GM18873 (cell line): ENCODE measurements around the gene PALM.
A peak's percentile ranks its signal among the peaks of the same experiment; 100 is the strongest.

Experiments
- ATAC-seq: cut with Tn5 transposase; IDR thresholded peaks from one replicate; pipeline ENCODE4 v1.9.1; 2021; ENCODE audit warnings: mild to moderate bottlenecking, moderate library complexity, moderate number of reproducible peaks; ENCODE audit not compliant: unreplicated experiment, low FRiP score

The PALM gene

DNA sequence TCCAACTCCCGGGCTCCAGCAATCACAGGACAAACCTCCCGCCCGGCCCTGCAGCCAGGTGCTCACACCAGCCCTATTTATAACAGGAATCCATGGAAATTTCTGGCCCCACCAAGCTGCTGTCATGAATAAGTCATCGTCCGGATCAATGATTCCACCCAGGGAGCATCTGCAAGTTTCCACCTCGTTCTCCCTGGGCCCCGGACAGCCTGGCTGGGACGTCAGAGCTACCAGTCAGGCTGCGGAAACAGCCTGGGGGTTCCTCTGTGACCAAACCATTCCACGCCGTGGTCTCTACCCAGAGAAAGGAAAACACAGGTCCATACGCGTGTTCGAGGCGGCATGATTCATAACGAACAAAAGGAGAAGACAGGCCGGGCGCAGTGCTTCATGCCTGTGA lies 67.8 kb downstream of the PALM start:
- no peak for ATAC-seq

DNA sequence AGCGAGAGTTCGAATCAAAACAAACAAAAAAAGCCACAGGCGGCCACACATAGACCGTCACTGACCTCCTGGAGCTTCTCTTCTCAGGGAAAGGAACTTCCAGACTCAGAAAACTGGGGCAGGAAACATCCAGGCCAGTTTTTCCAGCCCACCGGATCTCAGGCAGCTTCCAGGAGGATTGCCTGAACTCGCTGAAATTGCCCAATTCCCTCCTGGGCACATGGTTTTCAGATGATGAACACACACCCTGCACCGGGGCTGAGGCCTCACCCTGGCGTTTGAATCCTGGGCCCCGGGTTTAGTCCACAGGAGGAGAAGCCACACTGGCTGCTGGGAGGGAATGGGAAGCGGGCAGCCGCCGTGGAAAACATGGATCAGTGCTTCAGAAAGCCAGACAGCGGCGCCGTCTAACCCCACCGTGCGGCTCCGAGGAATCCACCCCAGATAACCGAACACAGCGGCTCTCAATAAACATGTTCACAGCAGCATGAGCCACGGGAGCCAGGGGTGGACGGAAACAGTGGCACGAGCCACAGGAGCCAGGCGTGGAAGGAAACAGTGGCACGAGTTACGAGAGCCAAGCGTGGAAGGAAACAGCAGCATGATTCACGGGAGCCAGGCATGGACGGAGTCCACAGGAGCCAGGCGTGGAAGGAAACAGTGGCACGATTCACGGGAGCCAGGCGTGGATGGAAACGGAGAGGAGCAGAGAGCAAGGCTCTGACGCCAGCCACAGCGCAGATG lies 70.3 kb downstream of the PALM start:
- ATAC-seq = no peak

DNA sequence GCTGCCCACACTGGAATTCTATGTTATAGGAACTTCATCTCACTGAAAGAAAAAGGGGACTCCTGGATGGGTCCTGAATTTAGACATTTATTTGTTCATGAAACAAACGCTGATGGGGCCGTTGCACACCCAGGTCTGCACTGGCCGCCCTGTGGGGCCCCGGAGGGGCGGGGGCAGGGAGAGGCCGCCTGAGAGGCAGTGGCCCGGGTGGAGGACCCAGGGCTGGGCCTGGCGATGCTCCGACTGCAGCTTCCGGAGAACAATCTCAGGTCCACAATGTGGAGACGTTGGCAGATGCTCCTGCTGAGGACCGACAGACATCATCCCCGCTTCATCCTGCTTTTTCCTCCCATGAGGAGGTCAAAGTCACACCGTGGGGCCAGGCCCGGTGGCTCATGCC lies 72.2 kb downstream of the PALM start:
- ATAC-seq = no peak

DNA sequence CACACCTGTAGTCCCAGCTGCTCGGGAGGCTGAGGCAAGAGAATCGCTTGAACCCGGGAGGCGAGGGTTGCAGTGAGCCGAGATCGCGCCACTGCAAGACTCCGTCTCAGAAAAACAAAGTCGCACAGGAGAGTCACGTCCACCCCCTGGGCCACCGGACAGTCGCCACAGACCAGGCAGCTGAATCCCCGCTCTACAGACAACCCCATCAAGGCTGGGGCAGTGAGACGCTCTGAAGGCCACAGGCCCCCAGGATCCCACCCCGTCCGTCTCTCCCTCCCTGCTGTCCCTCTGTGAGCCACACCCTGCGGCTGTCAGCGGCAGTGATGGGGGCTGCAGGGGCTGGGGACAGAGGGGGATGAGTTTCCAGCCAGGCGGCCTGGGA lies 73.1 kb downstream of the PALM start:
- no peak for ATAC-seq

DNA sequence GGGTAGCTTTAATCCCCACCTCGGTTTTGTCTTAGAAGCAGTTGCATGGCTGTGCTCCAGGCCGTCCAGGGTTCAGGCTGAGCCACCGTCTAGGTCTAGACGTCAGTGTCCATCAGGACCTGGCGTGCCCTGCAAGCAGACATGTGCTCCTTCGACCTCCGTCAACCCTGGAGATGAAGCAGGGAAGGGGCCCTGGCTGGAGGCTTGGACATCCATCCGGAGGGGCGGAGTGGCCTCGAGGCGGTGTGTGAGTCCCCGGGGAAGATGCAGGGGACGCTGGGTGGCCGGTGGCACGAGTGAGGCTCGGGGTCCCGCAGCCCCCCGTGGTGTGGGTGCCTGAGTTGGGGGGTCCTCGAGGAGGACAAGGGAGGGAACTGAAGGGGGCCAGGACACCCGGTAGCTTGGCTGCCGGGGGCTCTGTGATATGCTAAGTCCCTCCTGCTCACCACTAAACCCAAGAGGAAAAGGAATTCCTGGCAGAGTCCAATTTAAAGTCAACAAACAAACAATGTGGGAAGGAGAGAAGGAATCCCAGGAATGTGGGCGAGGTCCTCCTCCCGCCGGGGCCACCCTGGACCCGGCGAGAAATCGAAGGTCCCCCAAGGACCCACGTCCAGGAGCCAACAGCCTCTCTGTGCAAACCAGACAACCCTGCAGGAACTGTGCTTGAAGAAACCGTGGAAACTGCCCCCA lies 73.6 kb downstream of the PALM start:
- ATAC-seq = no peak

DNA sequence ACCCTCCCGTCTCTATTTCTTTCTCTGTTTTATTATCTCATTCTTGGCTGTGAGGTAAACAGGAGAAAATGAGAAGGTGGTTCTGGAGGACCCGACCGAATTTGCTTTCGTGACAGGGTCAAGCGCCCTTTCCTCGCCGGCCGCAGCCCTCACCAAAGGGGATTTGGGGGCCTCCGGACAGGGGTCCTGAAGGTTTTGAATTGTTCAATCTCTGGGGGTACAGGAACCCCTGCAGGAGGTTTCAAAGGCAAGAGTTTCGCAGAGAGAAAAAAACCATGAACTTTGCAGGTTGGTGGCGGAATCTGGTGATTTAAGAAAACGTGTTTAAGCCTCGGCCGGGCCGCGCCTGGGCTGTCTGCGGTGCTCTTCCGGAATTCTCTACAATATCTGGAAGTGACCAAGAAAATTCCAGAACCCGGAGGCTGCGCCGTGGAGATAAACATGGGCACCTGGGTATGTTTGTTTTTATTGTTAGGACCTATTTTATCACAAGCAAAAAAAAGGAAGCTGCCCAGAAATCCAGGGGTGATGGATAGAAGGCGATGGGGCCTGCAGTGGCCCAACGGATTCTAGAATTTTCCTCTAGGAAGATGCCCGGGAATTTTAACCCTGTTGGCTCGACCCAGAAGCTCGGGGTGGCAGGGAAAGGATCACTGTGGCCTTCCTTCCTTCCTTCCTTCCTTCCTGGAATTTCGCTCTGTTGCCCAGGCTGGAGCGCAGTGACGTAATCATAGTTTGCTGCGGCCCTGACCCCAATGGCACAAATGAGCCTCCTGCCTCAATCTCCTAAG lies 74.3 kb downstream of the PALM start:
- ATAC-seq = no peak

DNA sequence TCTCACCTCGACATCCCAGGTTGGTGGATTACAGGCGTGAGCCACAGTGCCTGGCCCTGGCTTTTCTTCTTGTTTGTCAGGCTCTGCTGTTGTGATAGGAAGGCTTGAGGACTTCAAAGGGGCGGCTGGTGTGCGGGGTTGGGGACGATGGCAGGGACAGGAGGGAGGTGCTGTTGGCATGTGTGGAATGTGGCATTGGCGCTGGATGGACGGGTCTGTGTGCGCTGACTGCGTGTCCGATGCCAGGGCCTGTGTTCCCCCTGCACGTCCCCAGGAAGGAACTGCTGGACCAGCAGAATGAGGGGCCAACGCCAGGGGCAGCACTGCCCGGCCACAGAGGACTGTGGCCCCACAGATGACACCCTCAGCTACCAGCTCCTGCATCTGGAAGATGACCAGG lies 75.8 kb downstream of the PALM start:
- ATAC-seq = no peak

DNA sequence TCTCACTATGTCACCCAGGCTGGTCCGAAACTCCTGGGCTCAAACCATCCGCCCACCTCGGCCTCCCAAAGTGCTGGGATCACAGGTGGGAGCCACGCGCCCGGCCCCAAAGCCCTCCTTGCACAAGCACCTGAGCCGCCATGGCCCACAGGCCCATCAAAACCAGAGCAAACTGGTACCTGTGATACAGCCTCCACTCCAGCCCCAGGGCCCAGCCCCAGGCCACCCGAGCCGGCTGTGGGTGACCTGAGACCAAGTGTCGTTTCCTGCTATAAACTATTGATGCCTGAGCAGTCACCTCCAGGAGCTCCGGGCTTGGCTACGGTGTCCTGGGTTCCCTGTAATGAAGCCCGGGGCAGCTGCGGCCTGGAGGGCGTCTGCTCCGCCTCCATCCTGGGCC lies 78.8 kb downstream of the PALM start:
- ATAC-seq = no peak

DNA sequence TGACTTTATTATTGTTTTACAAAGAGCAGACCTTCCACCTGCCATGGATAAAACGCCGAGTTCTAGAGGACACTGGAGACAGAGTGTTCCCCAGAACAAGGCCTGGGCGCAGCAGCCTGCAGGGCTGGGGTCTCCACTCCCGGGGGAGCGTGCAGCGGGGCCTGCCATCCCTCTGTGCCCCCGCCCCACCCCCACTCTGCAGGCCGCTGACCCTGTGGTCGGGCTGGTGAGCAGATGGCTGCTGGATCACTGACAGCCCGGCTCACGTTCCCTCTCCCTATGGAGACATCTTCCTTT lies 79.9 kb downstream of the PALM start:
- ATAC-seq = no peak

DNA sequence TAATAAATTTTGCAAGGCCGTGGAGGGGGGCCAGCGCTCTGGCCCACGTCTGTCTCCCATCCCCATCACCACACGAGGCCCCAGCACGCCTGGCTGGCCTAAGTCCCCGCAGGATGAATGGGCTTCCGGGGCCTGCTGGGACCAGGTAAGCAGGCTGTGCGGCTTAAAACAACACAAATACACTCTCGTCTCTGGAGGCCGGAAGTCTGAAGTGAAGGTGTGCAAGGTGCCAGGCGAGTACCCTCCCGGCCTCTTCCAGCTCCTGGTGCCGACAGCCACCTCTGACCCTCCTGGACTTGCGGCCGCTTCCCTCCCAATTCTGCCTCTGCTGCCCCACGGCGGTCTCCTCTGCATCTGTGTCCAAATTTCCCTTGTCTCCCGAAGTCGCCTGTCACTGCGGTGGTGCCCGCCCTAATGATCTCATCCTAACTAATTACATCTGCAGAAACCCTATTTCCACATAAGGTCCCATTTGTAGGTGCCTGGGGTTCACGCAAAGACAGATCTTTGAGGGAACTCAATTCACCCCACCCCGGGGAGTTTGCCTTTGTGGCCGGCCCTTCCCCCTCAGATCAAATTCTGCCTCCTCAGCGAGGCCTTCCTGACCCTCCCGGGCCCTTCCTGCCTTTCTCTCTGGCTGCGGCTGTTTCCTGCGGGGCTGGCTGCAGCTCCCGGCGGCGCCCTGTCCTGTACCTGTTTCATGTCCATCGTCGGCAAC lies 80.4 kb downstream of the PALM start:
- ATAC-seq = no peak

DNA sequence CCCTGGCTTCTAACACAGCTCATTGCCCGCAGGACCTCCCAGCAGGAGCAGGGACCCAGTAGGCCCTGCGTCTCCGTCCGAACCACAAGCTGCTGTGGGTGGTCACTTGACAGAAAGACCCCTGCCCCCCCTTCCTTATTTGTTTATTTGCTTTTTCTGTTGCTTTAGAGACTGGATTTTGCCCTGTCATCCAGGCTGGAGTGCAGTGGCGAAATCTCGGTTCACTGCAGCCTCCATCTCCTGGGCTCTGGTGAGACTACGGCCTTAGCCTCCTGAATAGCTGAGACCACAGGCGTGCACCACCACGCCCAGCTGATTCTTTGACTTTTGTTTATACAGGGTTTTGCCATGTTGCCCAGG lies 80.9 kb downstream of the PALM start:
- no peak for ATAC-seq

DNA sequence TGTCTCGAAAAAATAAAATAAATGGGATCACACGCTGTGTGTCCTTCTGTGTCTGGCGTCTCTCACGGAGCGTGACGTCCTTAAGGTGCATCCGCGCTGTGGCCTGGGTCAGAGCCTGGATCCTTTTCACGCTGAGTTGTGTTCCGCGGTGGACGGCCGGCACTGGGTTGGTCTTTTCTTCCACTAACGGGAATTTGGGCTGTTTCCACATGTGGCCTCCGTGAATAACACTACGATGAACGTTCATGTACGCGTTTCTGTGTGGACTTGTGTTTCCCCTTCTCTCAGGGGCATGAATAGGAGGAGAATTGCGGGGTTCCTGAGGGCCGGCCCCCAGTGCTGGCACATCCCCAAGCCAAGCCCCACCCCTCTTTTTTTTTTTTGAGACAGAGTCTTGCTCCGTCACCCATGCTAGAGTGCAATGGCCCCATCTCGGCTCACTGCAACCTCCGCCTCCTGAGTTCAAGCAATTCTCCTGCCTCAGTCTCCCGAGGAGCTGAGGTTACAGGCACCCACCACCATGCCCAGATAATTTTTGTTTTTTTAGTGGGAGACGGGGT lies 82.4 kb downstream of the PALM start:
- no peak for ATAC-seq

DNA sequence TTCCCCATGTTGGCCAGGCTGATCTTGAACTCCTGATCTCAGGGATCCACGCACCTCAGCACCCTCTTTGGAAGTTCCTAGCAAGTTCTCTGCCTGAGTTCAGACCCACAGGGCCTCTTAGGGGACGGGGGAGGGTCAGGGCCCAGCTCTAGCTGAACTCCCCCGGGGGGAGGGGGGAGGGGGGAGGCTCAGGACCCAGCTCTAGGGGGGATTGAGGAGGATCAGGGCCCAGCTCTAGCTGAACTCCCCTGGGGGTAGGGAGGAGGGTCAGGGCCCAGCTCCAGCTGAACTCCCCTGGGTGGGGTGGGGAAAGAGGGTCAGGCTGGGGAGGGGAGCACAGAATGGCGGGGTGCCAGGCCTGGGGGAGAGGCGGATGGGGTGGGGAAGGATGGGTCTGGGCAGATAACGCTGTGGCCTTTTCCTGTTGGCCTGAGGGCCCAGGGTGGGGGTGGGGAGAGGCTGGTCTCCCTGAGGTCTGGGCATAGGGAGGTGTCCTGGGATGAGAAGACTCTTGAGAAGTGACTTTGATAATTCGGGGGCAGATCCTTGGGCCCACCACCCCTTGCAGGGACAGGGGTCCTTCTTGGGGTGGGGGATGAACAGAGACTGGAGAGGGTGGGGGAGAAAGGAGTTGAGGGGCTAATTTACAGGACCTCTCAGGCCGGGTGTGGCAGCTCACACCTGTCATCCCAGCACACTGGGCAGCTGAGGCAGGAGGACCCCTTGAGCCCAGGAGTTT lies 83.0 kb downstream of the PALM start:
- ATAC-seq = no peak

DNA sequence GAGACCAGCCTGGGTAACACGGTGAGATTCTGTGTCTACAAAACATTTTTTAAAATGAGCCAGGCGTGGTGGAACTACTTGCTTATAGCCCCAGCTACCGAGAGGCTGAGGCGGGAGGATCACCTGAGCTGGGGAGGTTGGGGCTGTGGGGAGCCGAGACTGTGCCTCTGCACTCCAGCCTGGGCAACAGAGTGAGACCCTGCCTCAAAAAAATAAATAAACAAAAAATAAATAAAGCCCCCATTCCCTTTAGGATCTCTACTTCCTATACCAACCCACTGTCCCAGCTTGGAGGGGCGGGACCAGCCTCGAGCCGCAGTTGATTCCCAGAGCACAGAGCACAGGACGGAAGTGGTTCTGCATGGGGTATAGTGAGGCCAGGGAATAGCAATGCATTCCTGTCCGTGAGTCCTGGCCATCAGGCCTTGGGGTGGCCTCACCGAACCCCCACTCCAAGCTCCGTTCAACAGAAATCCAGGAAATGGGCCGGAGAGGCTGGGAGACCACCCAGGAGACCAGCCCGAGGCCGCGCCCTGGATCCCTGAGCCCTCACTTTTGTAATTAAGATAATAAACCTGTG lies 83.7 kb downstream of the PALM start:
- ATAC-seq = no peak

DNA sequence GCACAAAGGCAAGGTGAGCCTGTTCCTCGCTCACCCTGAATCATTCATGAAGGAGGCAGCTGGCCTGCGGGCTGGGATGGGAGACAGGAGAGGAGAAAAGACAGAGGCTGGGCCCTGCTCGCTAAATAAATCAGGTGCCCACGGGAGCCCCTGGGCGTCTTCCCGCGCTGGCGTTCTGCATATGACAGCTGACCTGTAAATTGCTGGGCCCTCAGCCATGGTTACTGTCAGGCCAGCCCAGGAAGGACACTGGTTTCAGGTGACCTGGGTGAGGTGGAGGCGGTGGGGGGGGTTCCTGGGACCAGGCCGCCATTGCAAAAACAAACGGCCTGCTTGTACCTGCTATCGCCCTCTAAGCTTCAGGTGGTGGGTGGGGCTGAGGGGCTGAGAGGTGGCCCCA lies 85.1 kb downstream of the PALM start:
- ATAC-seq = no peak

DNA sequence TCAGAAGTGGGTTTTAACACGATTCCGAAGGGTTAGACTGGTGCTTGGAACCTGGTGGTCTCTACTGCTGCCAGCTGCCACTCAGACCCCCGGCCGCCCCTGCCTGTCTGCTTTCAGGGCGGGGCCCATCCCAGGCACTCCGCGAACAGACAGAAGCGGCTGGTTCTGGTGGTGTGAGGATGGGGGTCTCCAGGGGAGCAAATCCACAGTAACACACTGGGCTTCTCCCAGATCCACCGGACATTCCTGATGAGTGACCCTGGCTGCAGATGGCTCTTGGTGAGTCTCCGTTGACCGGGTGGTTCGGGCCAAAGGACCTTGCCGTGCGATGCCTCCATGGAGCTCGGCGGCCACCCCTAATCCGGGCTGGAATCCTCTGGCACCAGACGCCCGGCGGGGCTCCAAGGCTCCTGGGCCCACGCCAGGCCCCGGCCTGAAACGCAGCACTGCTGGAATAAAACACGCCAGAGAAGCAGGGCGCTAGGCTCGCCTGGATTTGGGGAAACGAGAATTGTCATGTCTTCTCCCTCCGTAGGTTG lies 86.4 kb downstream of the PALM start:
- no peak for ATAC-seq

DNA sequence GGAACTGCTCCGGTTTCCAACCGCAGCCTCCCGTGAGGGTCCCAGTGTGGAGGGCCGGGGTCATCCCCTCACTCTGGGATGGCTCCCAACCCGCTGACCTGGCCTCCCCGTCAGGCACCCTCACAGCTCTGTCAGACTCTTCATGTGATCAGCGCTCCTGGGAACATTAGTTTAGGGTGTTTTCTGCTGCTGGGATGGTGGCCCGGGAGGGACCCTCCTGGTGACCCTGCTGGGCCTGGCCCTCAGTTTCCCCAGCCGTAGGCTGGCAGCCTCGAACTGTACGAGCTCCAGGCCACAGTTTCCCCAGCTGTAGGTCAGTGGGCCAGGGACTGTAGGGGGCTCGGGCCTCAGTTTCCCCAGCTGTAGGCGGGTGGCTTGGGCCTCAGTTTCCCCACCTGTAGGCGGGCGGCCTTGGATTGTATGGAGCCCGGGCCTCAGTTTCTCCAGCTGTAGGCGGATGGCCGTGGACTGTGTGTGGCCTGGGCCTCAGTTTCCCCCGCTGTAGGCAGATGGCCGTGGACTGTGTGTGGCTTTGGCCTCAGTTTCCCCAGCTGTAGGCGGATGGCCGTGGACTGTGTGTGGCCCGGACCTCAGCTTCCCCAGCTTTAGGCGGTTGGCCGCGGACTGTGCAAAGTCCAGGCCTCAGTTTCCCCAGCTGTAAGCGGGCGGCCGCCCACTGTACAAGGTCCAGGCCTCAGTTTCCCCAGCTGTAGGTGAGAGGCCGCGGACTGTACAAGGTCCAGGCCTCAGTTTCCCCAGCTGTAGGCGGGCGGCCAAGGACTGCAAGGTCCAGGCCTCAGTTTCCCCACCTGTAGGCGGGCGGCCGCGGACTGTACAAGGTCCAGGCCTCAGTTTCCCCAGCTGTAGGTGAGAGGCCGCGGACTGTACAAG lies 87.2 kb downstream of the PALM start:
- no peak for ATAC-seq

DNA sequence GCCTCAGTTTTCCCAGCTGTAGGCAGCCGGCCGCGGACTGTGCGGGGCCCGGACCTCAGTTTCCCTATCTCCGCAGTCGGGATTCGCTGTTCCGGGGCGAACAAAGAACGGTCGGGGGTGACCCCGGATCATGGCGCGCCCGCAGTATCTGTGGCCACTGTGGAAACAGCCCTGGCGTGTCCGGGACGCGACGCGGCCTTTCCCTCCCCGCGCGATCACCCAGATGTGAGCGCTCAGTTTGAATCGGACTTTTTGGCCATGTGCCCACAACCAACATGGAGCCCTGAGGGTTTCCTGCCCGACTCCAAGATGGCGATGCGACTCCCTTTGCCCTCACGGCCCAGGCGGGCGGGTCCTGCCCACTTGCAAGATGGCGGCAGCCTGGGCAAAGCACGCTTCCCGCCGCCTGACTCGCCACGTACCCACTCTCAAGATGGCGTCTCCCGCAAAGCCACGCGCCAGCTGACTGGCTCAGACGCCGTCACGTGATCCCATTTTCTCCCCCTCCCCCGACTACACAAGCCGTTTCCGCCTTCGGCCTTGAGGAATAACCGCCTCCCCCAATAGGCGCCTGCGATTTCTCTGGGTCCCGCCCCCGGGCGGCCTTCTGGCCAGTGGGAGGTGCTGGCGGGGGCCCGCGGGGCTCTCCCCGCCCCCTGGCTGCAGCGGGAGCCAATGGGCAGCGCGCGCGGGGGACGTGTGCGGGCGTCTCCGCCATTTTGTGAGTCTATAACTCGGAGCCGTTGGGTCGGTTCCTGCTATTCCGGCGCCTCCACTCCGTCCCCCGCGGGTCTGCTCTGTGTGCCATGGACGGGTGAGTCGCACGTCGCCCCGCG lies 88.2 kb downstream of the PALM start, which contains the start of gene PTBP1:
Gene PTBP1, plus strand, starts transcription at position 761 of the 836 bp plus-strand sequence. Its CDS starts 46 bp downstream, at position 807.
- peak; percentile 79 for ATAC-seq
